ENCODE data around the gene SMCR8.

DNA sequence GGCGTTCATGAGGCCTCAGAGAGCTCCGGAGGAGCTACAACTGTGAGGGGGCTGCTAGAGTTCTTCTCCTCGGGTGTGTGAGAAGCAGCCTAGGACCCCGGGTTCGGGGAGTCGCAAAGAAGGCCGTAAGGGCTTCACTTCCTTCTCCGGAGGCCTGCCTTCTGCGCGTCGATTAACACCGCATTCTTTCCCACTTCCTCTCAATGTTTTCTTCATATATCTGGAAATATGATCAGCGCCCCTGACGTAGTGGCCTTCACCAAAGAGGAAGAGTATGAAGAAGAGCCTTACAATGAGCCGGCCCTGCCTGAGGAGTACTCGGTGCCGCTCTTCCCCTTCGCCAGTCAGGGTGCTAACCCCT, 449 bp downstream of the SMCR8 start:
- TF ChIP-seq CTCF (IDR thresholded peaks at IDR 0.05) = no peak
- TF ChIP-seq POLR2A (IDR thresholded peaks at IDR 0.05) = no peak
